Activated CD4-positive, alpha-beta T cell treated with anti-CD3 and anti-CD28 coated beads, Interleukin-2, amount 50 U/mL, for 4 hours (primary cell): ENCODE results near the gene LRRC63.
A peak's percentile ranks its signal among the peaks of the same experiment; 100 is the strongest.
"Not testable (repeated sequence)": the region's sequence is repeated elsewhere in the genome, so short reads cannot be mapped to it uniquely, and the experiment has no call there.

ENCODE experiments used
- DNase-seq, 2 experiments: peaks; one replicate each; pipeline ENCODE4 v3.0.0-alpha.2; 2020

LRRC63 gene

GRCh38 chr13:46181840-46182490, 29.8 kb upstream of the LRRC63 start, which contains the start of gene LCP1:
LCP1 (minus strand) TSS chr13:46182177; CDS start chr13:46159662, 22,515 bp downstream.
- DNase-seq, result peak; percentile 71 to 72

- DNase-seq, result no peak
Measured at GRCh38 chr13:46182491-46182877, 29.2 kb upstream of the LRRC63 start.

- DNase-seq, result no peak
Measured at GRCh38 chr13:46183018-46183946, 28.4 kb upstream of the LRRC63 start.

- peak; percentile 76 to 77 for DNase-seq
Measured at GRCh38 chr13:46184277-46184699, 27.4 kb upstream of the LRRC63 start.

GRCh38 chr13:46185634-46186033, 26.1 kb upstream of the LRRC63 start:
- no peak for DNase-seq

- no peak for DNase-seq
Measured at GRCh38 chr13:46192412-46192811, 19.3 kb upstream of the LRRC63 start.

GRCh38 chr13:46195016-46195415, 16.7 kb upstream of the LRRC63 start:
- DNase-seq, result no peak

GRCh38 chr13:46197299-46198048, 14.3 kb upstream of the LRRC63 start:
- DNase-seq, result no peak

- DNase-seq, result no peak
Measured at GRCh38 chr13:46198696-46199193, 13.0 kb upstream of the LRRC63 start.

GRCh38 chr13:46202188-46202795, 9.4 kb upstream of the LRRC63 start:
- no peak for DNase-seq

- no peak for DNase-seq
Measured at GRCh38 chr13:46202966-46203365, 8.8 kb upstream of the LRRC63 start.

- DNase-seq, result no peak
Measured at GRCh38 chr13:46206143-46206542, 5.6 kb upstream of the LRRC63 start.

GRCh38 chr13:46207828-46208227, 3.9 kb upstream of the LRRC63 start:
- DNase-seq, result no peak

GRCh38 chr13:46210362-46211083, 1.2 kb upstream of the LRRC63 start:
- no peak for DNase-seq

- peak in 1 of 2 experiments; percentile 9 for DNase-seq
Measured at GRCh38 chr13:46211116-46211482, 629 bp upstream of the LRRC63 start.

GRCh38 chr13:46213242-46213641, 1.5 kb downstream of the LRRC63 start:
- no peak for DNase-seq

GRCh38 chr13:46214741-46215140, 3.0 kb downstream of the LRRC63 start:
- DNase-seq, result not testable (repeated sequence)

- DNase-seq, result not testable (repeated sequence)
Measured at GRCh38 chr13:46220234-46220633, 8.5 kb downstream of the LRRC63 start.

- DNase-seq, result no peak
Measured at GRCh38 chr13:46229251-46229650, 17.5 kb downstream of the LRRC63 start.

GRCh38 chr13:46232281-46232680, 20.6 kb downstream of the LRRC63 start:
- no peak for DNase-seq

- no peak for DNase-seq
Measured at GRCh38 chr13:46235286-46235685, 23.6 kb downstream of the LRRC63 start.

GRCh38 chr13:46265292-46265691, 53.6 kb downstream of the LRRC63 start:
- no peak for DNase-seq
